ENCODE results near the gene WWC1.

The WWC1 gene

DNA sequence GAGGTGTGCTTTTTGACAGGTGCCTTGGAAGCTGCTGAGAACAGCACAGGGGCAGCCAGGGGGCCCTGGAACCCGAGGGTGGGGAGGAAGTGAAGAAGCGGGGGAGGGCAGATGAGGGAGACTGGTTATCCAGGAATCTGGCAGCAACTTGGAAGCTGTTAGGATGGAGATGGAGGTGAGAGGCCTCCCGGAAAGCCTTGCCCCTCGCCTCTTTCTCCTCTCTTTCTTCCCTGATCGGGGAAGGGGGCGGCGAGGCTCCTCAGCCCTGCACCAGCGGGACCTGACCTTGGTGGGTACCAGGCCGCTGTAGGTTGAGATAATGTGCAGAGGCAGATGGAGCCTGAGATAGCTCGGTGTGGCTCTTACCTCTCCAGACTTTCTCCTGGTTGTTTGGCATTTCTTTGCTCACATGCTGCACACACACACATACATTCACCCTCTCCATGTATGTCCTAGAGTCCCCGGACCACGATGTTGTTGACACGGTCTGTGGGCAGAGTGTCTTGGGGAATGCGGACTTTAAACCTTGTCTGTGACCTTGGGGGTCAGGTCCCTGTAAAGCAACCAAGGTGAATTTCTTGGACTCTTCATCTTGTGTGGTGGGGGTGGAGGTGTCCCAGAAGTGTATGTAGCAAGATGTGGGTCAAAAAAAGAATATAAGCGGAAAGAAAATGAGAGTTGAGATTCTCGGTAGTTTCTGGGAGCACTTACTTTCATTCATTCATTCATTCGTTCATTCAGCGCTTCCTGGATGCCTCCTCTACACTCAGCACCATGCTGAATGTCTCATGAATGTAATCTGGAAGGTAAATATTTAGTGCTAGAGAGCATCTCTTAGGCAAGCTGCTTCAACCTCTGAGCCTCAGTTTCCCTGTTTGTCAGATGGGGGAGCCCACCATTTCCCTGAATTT lies 1.6 kb downstream of the WWC1 start:
- H3K4me3 ChIP-seq (ENCODE audit: low read depth, low read length) = no peak overlapping the region
- no peak for DNase-seq (ENCODE audit: low read depth)
- TF ChIP-seq, protein P1, sequence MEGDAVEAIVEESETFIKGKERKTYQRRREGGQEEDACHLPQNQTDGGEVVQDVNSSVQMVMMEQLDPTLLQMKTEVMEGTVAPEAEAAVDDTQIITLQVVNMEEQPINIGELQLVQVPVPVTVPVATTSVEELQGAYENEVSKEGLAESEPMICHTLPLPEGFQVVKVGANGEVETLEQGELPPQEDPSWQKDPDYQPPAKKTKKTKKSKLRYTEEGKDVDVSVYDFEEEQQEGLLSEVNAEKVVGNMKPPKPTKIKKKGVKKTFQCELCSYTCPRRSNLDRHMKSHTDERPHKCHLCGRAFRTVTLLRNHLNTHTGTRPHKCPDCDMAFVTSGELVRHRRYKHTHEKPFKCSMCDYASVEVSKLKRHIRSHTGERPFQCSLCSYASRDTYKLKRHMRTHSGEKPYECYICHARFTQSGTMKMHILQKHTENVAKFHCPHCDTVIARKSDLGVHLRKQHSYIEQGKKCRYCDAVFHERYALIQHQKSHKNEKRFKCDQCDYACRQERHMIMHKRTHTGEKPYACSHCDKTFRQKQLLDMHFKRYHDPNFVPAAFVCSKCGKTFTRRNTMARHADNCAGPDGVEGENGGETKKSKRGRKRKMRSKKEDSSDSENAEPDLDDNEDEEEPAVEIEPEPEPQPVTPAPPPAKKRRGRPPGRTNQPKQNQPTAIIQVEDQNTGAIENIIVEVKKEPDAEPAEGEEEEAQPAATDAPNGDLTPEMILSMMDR (conservative IDR thresholded peaks at IDR 0.05; ENCODE audit: low read depth, low read length) = no peak

DNA sequence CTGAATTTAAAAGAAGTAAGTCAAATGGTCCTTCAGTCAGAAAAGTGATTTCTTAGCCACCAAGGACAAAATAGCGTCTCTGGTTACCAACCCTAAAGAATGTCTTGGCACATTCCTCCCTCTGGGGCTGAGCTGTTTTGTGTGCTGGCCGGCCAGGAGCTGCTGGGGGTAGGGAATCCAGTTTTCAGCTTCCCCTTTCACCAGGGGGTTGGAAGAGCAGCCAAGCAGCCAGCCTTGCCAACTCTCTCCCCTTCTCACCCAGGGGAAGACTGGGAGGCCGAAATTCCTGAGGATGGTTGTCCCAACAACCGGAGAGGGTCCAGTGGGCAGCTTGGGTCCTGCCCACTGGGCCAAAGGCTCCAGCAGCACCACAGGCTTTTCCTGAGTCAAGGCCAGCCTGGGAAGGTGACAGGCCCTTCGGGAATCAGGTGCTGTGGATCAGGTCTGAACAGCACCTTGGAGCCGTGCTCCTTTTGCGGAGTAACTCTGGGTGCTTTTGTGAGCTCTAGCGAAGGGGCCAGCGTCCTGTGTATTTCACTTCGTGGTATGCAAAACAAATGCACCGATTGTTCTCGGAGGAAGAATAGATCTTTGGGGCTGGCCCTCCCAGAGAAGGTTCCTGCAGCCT lies 4.2 kb downstream of the WWC1 start:
- TF ChIP-seq, protein P1 (conservative IDR thresholded peaks at IDR 0.05; ENCODE audit: low read depth, low read length) = peak; percentile 81
- DNase-seq (ENCODE audit: low read depth) = peak; percentile 85
- H3K4me3 ChIP-seq (ENCODE audit: low read depth, low read length) = no peak overlapping the region

DNA sequence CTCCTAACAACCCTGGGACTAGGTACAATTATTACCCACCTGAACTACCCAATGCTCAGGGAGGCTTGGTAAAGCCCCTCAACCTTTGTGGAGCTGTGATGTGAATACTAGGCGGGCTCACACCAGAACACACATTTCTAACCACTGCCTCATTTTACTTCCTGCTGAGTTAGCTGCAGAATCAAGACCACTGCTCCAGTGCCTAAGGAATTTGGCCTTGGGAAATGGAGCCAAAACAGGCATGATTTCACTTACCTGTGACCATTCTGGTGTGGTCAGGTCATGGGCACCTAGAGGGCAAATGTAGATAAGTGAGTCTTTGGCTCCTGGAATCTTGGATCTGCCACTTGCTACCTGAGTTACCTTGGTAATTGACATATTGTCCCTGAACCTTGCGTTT lies 5.2 kb downstream of the WWC1 start:
- no peak overlapping the region for H3K4me3 ChIP-seq (ENCODE audit: low read depth, low read length)
- TF ChIP-seq, protein P1 (conservative IDR thresholded peaks at IDR 0.05; ENCODE audit: low read depth, low read length) = no peak
- DNase-seq (ENCODE audit: low read depth) = no peak

DNA sequence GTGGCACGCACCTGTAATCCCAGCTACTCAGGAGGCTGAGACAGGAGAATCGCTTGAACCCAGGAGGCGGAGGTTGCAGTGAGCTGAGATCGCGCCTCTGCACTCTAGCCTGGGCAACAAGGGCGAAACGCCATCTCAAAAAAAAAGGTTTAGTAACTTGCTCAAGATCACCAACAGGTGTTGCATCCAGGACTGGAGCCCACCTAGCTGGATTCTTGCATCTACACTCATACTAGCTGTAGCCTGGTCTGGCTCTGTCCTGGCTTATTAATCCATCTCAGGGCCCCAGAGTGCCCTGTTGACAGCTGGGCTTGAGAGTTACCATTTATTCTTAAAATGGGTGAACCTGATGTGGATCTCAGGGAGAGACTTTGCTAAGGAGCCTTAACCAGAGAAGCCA lies 7.5 kb downstream of the WWC1 start:
- no peak overlapping the region for H3K4me3 ChIP-seq (ENCODE audit: low read depth, low read length)
- no peak for DNase-seq (ENCODE audit: low read depth)
- TF ChIP-seq, protein P1 (conservative IDR thresholded peaks at IDR 0.05; ENCODE audit: low read depth, low read length) = no peak

DNA sequence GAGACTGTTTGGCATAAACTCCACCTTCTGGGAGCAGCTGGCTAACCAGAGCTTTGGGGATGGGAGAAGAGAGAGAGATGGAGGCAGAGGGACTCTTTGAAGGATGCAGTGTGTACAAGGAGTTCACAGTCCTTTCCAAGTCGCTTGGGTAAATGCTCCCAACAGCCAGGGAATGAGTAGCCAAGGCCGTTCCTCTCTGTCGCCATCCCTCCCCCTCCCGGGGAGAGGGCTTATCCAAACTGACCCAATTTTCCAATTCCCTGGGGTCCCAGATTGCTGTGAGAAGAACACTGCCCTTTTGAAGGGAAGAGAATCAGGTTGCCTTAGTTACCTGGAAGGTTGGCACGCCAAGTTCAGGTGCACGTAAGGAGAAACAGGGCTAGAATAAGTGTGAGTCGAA lies 7.9 kb downstream of the WWC1 start:
- TF ChIP-seq, protein P1 (conservative IDR thresholded peaks at IDR 0.05; ENCODE audit: low read depth, low read length) = no peak
- no peak for DNase-seq (ENCODE audit: low read depth)
- H3K4me3 ChIP-seq (ENCODE audit: low read depth, low read length) = no peak overlapping the region

DNA sequence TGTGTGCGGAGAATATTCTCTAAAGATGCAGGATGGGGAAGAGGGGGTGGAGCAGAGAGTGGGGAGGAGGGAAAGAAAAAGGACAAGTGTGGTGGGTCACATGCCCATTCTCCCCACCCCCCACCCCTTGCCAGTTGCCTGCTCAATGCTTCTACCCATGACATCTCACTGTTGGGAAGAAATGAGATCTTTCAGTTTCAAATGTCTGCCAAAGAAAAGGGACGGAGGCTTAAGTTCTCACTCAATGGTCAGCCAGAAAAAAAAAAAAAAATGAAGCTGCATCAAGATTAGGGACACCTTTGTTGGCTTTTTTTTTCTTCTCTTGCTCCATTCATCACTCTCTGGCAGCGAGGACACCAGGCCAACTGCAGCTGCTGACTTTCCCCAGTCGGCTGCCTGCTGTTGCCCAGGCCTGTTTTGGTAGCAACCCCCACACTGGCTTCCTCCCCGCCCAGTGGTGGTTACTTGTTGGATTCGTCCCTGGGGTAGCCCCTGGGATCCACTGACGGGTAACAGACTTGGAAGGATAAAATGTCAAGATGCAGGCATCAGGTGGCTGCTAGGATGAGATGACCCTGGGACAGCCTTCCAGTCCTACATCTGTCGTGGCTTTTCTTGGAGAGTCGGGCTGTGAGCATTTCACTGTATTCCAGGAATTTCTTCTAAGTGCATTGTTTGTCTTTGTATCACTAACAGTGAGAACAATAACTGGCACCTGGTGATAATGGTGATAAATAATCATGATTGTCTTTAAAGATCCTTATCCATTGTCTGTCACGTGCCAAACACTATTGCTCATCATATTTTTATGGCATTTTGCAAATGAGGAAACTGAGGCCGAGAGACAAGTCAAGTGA lies 9.1 kb downstream of the WWC1 start:
- no peak for DNase-seq (ENCODE audit: low read depth)
- H3K4me3 ChIP-seq (ENCODE audit: low read depth, low read length) = no peak overlapping the region
- TF ChIP-seq, protein P1 (conservative IDR thresholded peaks at IDR 0.05; ENCODE audit: low read depth, low read length) = no peak
